Activated T-cell treated with anti-CD3 and anti-CD28 coated beads, Interleukin-2, amount 50 U/mL, for 72 hours (primary cell): Measurements from ENCODE around the gene CCL3. TPM values are rescaled to one million over a fixed set of nuclear protein-coding genes. Genes with fewer than 3 reads are reported as not detected.
"Not testable (repeated sequence)": the region's sequence is repeated elsewhere in the genome, so short reads cannot be mapped to it uniquely, and the experiment has no call there.

Experiments
- ATAC-seq, 2 donors: fragments of 150-1000 bp; cut with Tn5 transposase; replicated peaks in 1 of 2; 2 replicates each; pipeline ENCODE4 v1.10.0; 2021; ENCODE audit warnings: moderate library complexity in 2 of 2, mild to moderate bottlenecking in 1 of 2
- DNase-seq, 2 donors: peaks; one replicate each; pipeline ENCODE4 v3.0.0; 2021 to 2022; ENCODE audit warnings: mixed read lengths in 1 of 2
- H3K27ac Mint-ChIP-seq: one replicate; pipeline ENCODE4 v1.8.0; 2022; ENCODE audit warnings: mild to moderate bottlenecking, moderate library complexity, mixed read lengths
- H3K27me3 Mint-ChIP-seq: one replicate; pipeline ENCODE4 v1.8.0; 2022; ENCODE audit warnings: low read depth, mixed read lengths
- H3K36me3 Mint-ChIP-seq, 2 donors: one replicate each; pipeline ENCODE4 v1.8.0; 2022; ENCODE audit warnings: mixed read lengths in 2 of 2, mild to moderate bottlenecking in 1 of 2; ENCODE audit not compliant: insufficient read depth in 2 of 2
- H3K4me1 Mint-ChIP-seq: one replicate; pipeline ENCODE4 v1.8.0; 2022; ENCODE audit warnings: low read depth, mixed read lengths
- H3K4me3 Mint-ChIP-seq, 2 donors: one replicate each; pipeline ENCODE4 v1.8.0; 2022; ENCODE audit warnings: mild to moderate bottlenecking in 2 of 2, mixed read lengths in 2 of 2, moderate library complexity in 2 of 2
- H3K9me3 Mint-ChIP-seq, 2 donors: one replicate each; pipeline ENCODE4 v1.8.0; 2022; ENCODE audit warnings: mixed read lengths in 2 of 2
- total RNA-seq, 2 donors: library from RNA; stranded (reverse); gene quantifications; one replicate each; pipeline ENCODE4 v1.2.3, GENCODE V29; 2022

Gene CCL3
- total RNA-seq, 2 donors from 2014 or later = 79.6 to 336 TPM

GRCh38 chr17:36127199-36127893, 37.4 kb upstream of the CCL3 start:
- ATAC-seq (no peak), DNase-seq (no peak)
- H3K4me3 Mint-ChIP-seq = no peak overlapping the region
- peaks cover 11% of the 10 kb centered on the region for H3K4me1 Mint-ChIP-seq
- peaks cover 5 to 8% of the 10 kb centered on the region in 2 donors for H3K9me3 Mint-ChIP-seq
- H3K27ac Mint-ChIP-seq = no peak overlapping the region
- H3K27me3 Mint-ChIP-seq = peaks cover 67% of the 10 kb centered on the region
- peaks cover 10 to 16% of the 10 kb centered on the region in 2 donors for H3K36me3 Mint-ChIP-seq

GRCh38 chr17:36124879-36125824, 35.2 kb upstream of the CCL3 start:
- H3K36me3 Mint-ChIP-seq = peaks cover 12 to 20% of the 10 kb centered on the region in 2 donors
- ATAC-seq (no peak), DNase-seq (no peak)
- H3K4me3 Mint-ChIP-seq = no peak overlapping the region
- H3K4me1 Mint-ChIP-seq = peaks cover 17% of the 10 kb centered on the region
- peaks cover 5 to 12% of the 10 kb centered on the region in 2 donors for H3K9me3 Mint-ChIP-seq
- H3K27ac Mint-ChIP-seq = no peak overlapping the region
- peaks cover 77% of the 10 kb centered on the region for H3K27me3 Mint-ChIP-seq

GRCh38 chr17:36123431-36123830, 33.5 kb upstream of the CCL3 start:
- Mint-ChIP-seq H3K27ac (no peak overlapping the region), H3K9me3 (peaks cover 5 to 12% of the 10 kb centered on the region in 2 donors), H3K27me3 (peaks cover 71% of the 10 kb centered on the region), H3K4me3 (no peak overlapping the region), H3K36me3 (peaks cover 12 to 20% of the 10 kb centered on the region in 2 donors), H3K4me1 (peaks cover 22% of the 10 kb centered on the region)
- ATAC-seq = no peak
- no peak for DNase-seq

GRCh38 chr17:36121099-36121498, 31.2 kb upstream of the CCL3 start:
- H3K36me3 Mint-ChIP-seq = peaks cover 8 to 12% of the 10 kb centered on the region in 2 donors
- ATAC-seq, H3K4me3 Mint-ChIP-seq, H3K9me3 Mint-ChIP-seq, DNase-seq: not testable (repeated sequence)
- peaks cover 30% of the 10 kb centered on the region for H3K4me1 Mint-ChIP-seq
- H3K27ac Mint-ChIP-seq = peak overlapping the region; percentile 64
- H3K27me3 Mint-ChIP-seq = peaks cover 65% of the 10 kb centered on the region

GRCh38 chr17:36120221-36120620, 30.3 kb upstream of the CCL3 start:
- Mint-ChIP-seq H3K27me3 (peaks cover 64% of the 10 kb centered on the region), H3K36me3 (peaks cover 2 to 4% of the 10 kb centered on the region in 2 donors), H3K4me3 (peak overlapping the region in 1 of 2 donors; percentile 71), H3K27ac (peak overlapping the region; percentile 64), H3K4me1 (peaks cover 30% of the 10 kb centered on the region), H3K9me3 (peaks cover 0 to 4% of the 10 kb centered on the region in 2 donors)
- no peak for ATAC-seq
- no peak for DNase-seq

GRCh38 chr17:36118477-36119353, 28.8 kb upstream of the CCL3 start:
- Mint-ChIP-seq H3K9me3 (peaks cover 2 to 4% of the 10 kb centered on the region in 2 donors), H3K4me1 (peaks cover 30% of the 10 kb centered on the region), H3K27ac (no peak overlapping the region), H3K27me3 (peaks cover 67% of the 10 kb centered on the region), H3K36me3 (peaks cover 2 to 4% of the 10 kb centered on the region in 2 donors), H3K4me3 (peak overlapping the region; percentile 50 to 63)
- no peak for ATAC-seq
- DNase-seq = no peak

- peak overlapping the region; percentile 89 for H3K27ac Mint-ChIP-seq
- H3K27me3 Mint-ChIP-seq = peaks cover 60% of the 10 kb centered on the region
- H3K9me3 Mint-ChIP-seq = peaks cover 3 to 4% of the 10 kb centered on the region in 2 donors
- H3K4me3 Mint-ChIP-seq = peak overlapping the region; percentile 50 to 63
- H3K36me3 Mint-ChIP-seq = peaks cover 3 to 5% of the 10 kb centered on the region in 2 donors
- ATAC-seq = peak; percentile 86
- DNase-seq = peak; percentile 42 to 50
- H3K4me1 Mint-ChIP-seq = peaks cover 30% of the 10 kb centered on the region
These were observed 27.8 kb upstream of the CCL3 start for GRCh38 chr17:36117505-36118382.

GRCh38 chr17:36115649-36115977, 25.7 kb upstream of the CCL3 start:
- not testable (repeated sequence) for H3K27ac Mint-ChIP-seq, ATAC-seq
- peak overlapping the region in 1 of 2 donors; percentile 33 for H3K4me3 Mint-ChIP-seq

GRCh38 chr17:36114971-36115648, 25.2 kb upstream of the CCL3 start:
- Mint-ChIP-seq H3K27me3 (peaks cover 55% of the 10 kb centered on the region), H3K9me3 (peaks cover 3 to 11% of the 10 kb centered on the region in 2 donors), H3K4me1 (peaks cover 23% of the 10 kb centered on the region)
- not testable (repeated sequence) for DNase-seq, H3K27ac Mint-ChIP-seq, ATAC-seq, H3K36me3 Mint-ChIP-seq, H3K4me3 Mint-ChIP-seq

More at GRCh38 chr17:36115649-36115977, 25.7 kb upstream of the CCL3 start:
- Mint-ChIP-seq H3K4me1 (peaks cover 28% of the 10 kb centered on the region), H3K27me3 (peaks cover 60% of the 10 kb centered on the region), H3K9me3 (peaks cover 3 to 11% of the 10 kb centered on the region in 2 donors)
- DNase-seq, H3K36me3 Mint-ChIP-seq: not testable (repeated sequence)

GRCh38 chr17:36113131-36113530, 23.2 kb upstream of the CCL3 start:
- Mint-ChIP-seq H3K9me3 (peaks cover 3 to 11% of the 10 kb centered on the region in 2 donors), H3K27me3 (peaks cover 56% of the 10 kb centered on the region), H3K4me1 (peaks cover 15% of the 10 kb centered on the region)
- H3K27ac Mint-ChIP-seq, H3K4me3 Mint-ChIP-seq, ATAC-seq, DNase-seq, H3K36me3 Mint-ChIP-seq: not testable (repeated sequence)

GRCh38 chr17:36112572-36112971, 22.6 kb upstream of the CCL3 start:
- H3K27me3 Mint-ChIP-seq = peaks cover 61% of the 10 kb centered on the region
- no peak overlapping the region for H3K27ac Mint-ChIP-seq
- no peak for ATAC-seq
- DNase-seq = no peak
- peaks cover 6 to 7% of the 10 kb centered on the region in 2 donors for H3K36me3 Mint-ChIP-seq
- H3K9me3 Mint-ChIP-seq = peaks cover 3 to 11% of the 10 kb centered on the region in 2 donors
- peaks cover 11% of the 10 kb centered on the region for H3K4me1 Mint-ChIP-seq
- H3K4me3 Mint-ChIP-seq = no peak overlapping the region
